Ovary (tissue), 9 donors: ENCODE results near the gene GMPR2. TPM values are rescaled to one million over a fixed set of nuclear protein-coding genes. Genes with fewer than 3 reads are reported as not detected.

Source experiments
- DNase-seq, 5 donors: peaks; one replicate each; pipeline ENCODE4 v3.0.0-alpha.2; 2019 to 2020
- H3K27ac ChIP-seq, 2 donors: fragments of 200-600 bp; one replicate each; pipeline versions ENCODE4 v1.5.1 to v1.8.0; 2019 to 2022
- H3K27me3 ChIP-seq: fragments of 200-600 bp; one replicate; pipeline ENCODE4 v1.8.0; 2022
- H3K36me3 ChIP-seq: fragments of 200-600 bp; sonication (generic); one replicate; pipeline ENCODE4 v1.5.1; 2019
- H3K4me1 ChIP-seq: one replicate; pipeline ENCODE4 v1.8.1; 2013; ENCODE audit warnings: mild to moderate bottlenecking, moderate library complexity; ENCODE audit not compliant: insufficient read depth
- H3K4me3 ChIP-seq: fragments of 200-600 bp; sonication (generic); one replicate; pipeline ENCODE4 v1.5.1; 2017
- H3K9me3 ChIP-seq, 2 donors: fragments of 200-600 bp in 1 of 2; sonication (generic) in 1 of 2; one replicate each; pipeline versions ENCODE4 v1.5.1 to v1.8.1; 2013 to 2019; ENCODE audit warnings: mild to moderate bottlenecking in 1 of 2, moderate library complexity in 1 of 2
- CTCF ChIP-seq, 3 donors: fragments of 450-650 bp in 2 of 3; fragments of 200-600 bp in 1 of 3; IDR thresholded peaks; one replicate each; pipeline versions ENCODE4 v1.5.1 to v1.8.0; 2016 to 2022; ENCODE audit warnings: antibody characterized with exemption in 3 of 3, mild to moderate bottlenecking in 1 of 3
- EP300 ChIP-seq: sonication (generic); formaldehyde crosslinking; IDR thresholded peaks from one replicate; pipeline ENCODE4 v1.6.1; 2017; ENCODE audit warnings: antibody characterized with exemption
- POLR2A ChIP-seq: fragments of 450-650 bp; IDR thresholded peaks from one replicate; pipeline ENCODE4 v1.6.1; 2017; ENCODE audit warnings: antibody characterized with exemption, mild to moderate bottlenecking, moderate library complexity
- WGBS, 3 donors: extraction: QIAGEN DNeasy Blood & Tissue Kit in 1 of 3; methylation state at CpG; one replicate each; pipeline versions ENCODE4 v1.1.5 to v1.1.7; 2013 to 2017; 5-methylcytosine and 5-hydroxymethylcytosine counted together
- intact Hi-C, 4 donors: fragments of 100-400 bp; cut with DNase I; formaldehyde crosslinking; loops; one replicate each; pipeline versions ENCODE4 v1.11.0 to v1.15.1; 2022 to 2023
- polyA plus RNA-seq, 2 donors: library from polyadenylated mRNA; stranded (reverse); fragments of 200-250 nt in 1 of 2; fragments of 350-450 nt in 1 of 2; fragmentation: Illumina TruSeq in 1 of 2; extraction: RNeasy Lipid Tissue Mini Kit (QIAGEN cat#74804) in 1 of 2; gene quantifications; one replicate each; pipeline ENCODE4 v1.2.3, GENCODE V29; 2013 to 2014
- total RNA-seq, 7 donors: library from RNA; depleted of rRNA in 2 of 7; stranded (reverse); fragments of >200 nt in 2 of 7; fragmentation: NEBNext Ultra II Directional in 3 of 7; extraction: Animal tissue kit (Norgen Biotek cat#: 25700) in 3 of 7; gene quantifications; one replicate each; pipeline versions ENCODE4 v1.1.0 to v1.2.4, GENCODE V29; 2016 to 2023
- donor health status: DM: no; HTN: no; CAD: no; lungs with moderate emphysema.
- donor health status: DM: no; HTN: no; CAD: no.
- donor health status: Bipolar disorder and iron deficiency.
- donor health status: DM: yes; HTN: yes; CAD: no.
- donor health status: DM: no; HTN: no; CAD: no.
- donor health status: DM: yes; HTN: yes; CAD: no.

Gene GMPR2
- total and polyA plus RNA-seq, 9 donors: 46.2 to 85.7 (median 59.4) TPM

GRCh38 chr14:24262821-24263733 lies 30.3 kb downstream of the GMPR2 start, which contains the start of gene TGM1:
Gene TGM1 (minus strand): TSS chr14:24263177. CDS start chr14:24262352, 825 bp downstream.
- H3K27me3 ChIP-seq: no peaks in the 10 kb centered on the region
- DNase-seq: no peak
- no peak within 1 kb of the TSS for H3K4me3 ChIP-seq
- H3K36me3 ChIP-seq: no peaks in the 10 kb centered on the region
- H3K27ac ChIP-seq: no peak within 1 kb of the TSS
- WGBS, 3 donors: 75 to 83% (median 79%) methylated on average over 14 of the region's 14 CpGs
- no peaks in the 10 kb centered on the region for H3K9me3 ChIP-seq
- TF ChIP-seq POLR2A (no peak), CTCF (IDR thresholded peaks at IDR 0.05) (no peak), EP300 (no peak)
- intact Hi-C loops: no loop called here
- peaks cover 3% of the 10 kb centered on the region for H3K4me1 ChIP-seq

GRCh38 chr14:24263848-24264247 lies 31.1 kb downstream of the GMPR2 start:
- Histone ChIP-seq H3K36me3 (no peaks in the 10 kb centered on the region), H3K4me3 (no peak overlapping the region), H3K9me3 (no peaks in the 10 kb centered on the region), H3K27ac (no peak overlapping the region), H3K27me3 (no peaks in the 10 kb centered on the region), H3K4me1 (peaks cover 3% of the 10 kb centered on the region)
- no peak for DNase-seq
- intact Hi-C loops: no loop called here
- TF ChIP-seq POLR2A (no peak), CTCF (IDR thresholded peaks at IDR 0.05) (no peak), EP300 (no peak)
- WGBS, 3 donors: 55 to 67% (median 65%) methylated on average over 6 of the region's 6 CpGs

GRCh38 chr14:24264298-24264697 lies 31.6 kb downstream of the GMPR2 start:
- Histone ChIP-seq H3K27ac (no peak overlapping the region), H3K36me3 (no peaks in the 10 kb centered on the region)

More at GRCh38 chr14:24264298-24264697, 31.6 kb downstream of the GMPR2 start:
- no peaks in the 10 kb centered on the region for H3K27me3 ChIP-seq
- no peaks in the 10 kb centered on the region for H3K4me1 ChIP-seq
- peak in 1 of 5 donors; percentile 50 for DNase-seq
- 16 to 38% (median 32%) methylated on average over 6 of the region's 6 CpGs for WGBS, 3 donors
- no peak overlapping the region for H3K4me3 ChIP-seq
- TF ChIP-seq CTCF (IDR thresholded peaks at IDR 0.05) (no peak), EP300 (no peak), POLR2A (no peak)
- no peaks in the 10 kb centered on the region for H3K9me3 ChIP-seq
- intact Hi-C loops: no loop called here
